CD4-positive, alpha-beta T cell treated with Interleukin-17A for 4 hours (primary cell): ENCODE measurements around the gene ARHGAP25.
A peak's percentile ranks its signal among the peaks of the same experiment; 100 is the strongest.

Experiments used
- DNase-seq: peaks from one replicate; pipeline ENCODE4 v3.0.0-alpha.2; 2020; ENCODE audit warnings: mixed read lengths

Gene ARHGAP25

DNA sequence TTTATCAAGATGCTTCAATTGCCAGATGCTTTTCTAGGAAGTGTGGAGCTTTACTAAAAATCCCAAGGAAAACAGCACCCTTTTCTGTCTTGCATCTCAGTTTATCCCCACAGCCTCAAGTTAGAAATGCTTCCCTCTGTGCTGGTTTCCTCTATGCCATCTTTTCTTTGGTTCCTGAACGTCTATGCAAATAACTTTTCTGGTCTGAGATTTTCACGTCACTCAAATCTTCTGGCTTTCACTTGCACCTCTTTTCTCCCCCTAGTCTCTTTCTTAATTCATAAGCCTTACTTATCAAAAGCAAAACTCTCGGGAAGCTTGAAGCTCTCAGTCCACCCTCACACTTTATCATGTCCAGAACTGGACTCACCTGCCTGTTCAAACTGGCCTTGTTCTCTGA lies 33.9 kb downstream of the ARHGAP25 start:
- DNase-seq = no peak

DNA sequence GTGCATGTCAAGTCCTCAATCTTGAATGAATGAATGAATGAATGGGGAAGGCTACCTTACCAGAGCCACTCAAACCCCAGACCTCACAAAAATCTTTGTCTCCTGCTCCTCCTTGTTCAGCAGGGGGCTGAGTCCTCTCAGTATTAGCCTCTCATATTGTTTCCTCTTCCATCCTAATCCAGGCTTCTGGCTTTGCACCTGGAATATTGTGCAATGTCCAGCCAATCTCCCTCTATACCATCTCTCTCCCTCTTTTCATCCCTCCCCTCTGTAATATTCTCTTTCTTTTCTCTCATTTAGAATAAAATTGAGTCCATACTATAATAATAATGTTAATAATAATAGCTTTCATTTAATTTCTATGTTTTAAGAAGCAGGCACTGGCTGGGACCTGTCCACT lies 34.3 kb downstream of the ARHGAP25 start:
- DNase-seq = no peak

DNA sequence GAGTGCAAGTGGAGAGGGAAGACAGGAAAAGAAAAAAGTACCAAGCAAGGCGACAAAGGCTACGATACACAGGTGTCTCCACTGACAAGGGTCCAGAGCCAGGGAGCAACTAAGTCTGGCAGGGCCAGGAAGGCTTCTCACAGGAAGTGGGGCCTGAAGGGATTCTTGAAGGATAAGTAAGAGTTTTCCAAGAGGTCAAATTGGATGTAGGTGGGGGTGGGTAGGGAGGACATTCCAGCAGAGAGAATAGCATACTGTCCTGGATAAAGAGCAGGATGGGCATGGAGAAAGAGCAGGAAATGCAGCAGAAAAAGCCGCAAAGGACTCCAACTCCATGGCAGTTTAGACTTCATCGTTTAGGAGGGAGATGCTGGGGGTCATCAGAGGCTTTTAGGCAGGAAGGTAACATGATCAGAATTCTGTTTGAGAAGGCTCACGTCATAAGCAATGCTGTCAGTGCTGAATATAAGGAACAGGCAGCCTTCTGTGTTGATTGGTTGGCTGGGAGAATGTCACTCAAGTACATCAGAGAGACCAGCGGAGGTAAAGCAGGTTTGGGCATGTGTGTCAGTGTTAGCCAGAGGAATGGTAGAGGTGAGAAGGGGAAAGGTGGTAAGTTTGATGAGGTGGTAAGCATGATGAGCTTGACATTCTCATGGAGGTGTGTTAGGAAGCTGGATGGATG lies 35.1 kb downstream of the ARHGAP25 start:
- DNase-seq = no peak

DNA sequence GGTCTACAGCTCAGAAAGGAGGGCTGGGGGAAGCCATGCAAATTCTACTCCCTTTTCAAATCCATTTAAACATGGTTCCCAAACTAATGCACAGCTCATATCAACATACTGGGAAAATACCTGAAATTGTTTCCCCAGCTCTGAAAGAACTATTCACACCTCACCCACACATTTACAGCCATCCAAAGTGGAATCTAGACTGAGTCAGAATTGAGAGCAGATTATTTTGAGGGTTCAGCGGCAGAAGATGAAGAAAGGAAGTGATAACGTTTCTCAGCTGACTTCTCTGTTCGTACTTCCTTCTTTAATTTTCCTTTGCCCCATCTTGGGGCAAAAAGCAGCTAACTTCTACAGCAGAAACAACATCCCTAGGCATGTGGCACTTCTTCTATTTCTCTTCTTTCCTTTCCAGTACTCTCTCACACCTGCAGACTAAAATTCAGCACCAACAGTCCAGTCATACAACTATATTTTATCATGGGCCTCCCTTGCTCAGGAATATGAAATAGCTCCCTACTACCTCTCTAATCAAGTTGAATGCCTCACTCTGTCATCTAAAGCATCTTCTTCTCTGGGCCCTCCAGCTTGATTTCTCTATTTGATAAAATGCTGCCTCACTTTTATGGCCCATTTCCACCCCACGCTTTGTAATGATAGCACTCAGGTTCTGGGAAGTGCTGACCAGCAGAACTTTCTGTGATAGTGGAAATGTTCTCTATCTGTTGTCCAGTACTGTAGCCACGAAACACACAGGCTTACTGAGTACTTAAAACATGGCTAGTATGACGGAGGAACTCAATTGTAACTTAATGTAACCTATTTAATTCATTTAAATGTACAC lies 35.9 kb downstream of the ARHGAP25 start:
- no peak for DNase-seq

DNA sequence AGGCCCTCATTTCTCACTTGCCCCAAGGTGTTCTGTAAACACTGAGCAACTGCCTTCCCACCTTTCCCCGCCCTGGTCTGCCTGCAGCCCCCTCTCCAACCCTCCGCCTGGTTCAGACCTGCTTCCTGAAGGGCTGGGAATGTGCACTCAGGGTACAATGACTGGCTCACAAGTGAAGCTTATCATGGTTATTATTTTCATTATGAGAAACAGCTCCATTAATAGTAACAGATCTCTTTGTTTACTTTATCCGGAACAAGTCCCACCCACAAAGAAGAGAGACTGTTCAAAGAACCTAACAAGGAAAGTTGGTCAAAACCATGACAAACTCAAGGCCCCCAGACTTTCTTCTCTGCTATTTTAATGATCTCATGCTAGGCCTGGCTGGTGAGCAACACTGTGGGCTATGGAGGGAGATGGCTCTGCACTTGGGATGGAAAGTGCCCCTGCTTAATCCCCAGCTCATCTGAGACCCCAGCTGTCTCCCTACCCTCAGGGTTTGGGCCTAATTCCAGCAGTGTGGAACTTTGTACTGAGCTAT lies 36.7 kb downstream of the ARHGAP25 start:
- peak; percentile 46 for DNase-seq

DNA sequence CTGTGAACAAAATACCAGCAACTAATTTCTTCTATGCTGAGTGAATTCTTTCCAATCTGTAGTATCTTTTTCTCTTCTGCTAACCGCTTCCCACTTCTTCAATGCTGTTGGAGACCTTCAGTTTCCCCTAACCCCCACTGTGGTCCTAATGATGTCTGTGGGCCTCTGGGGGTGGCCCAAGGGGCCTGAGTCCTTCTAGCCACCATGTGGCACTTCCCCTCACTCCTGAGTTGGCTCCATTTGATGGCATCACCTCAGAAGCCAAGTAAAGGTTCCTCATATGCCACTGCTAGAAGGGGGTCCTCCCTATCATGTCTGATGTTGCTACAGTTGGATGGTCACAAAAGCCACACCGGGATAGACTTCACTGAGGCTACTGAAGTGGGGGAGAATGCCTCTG lies 37.5 kb downstream of the ARHGAP25 start:
- no peak for DNase-seq

DNA sequence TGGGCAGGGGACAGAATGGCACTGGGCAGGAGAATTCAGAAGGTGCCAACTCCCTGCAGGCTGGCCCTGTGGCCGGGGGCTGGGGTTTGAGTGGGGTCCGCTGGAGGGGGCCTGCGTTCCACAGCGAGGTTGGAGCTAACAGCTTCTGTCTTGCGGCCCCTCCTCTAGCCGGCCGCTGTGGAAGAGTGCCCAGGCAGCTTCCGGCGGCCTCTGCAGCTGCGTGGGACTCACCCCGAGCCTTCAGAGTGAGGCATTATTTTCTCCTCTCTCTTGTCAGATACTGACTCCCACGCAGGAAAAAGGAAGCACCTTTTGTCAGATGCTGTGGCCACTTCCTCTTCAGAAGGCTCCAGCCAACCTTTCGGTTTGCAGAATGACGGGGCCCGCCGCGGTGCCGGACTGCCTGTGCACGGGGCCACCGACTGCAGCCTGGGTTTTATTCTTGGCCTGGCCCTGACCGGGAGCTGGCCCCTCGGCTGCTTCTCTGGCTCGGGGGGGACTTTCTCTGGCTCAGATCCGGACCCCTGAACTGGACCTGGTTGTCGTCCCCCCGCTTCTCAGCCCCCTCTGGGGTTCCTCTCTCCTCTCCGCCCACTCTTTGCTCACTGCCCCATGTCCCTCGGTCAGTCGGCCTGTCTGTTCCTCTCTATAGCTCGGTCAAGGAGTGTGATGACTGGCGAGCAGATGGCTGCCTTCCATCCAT lies 40.1 kb downstream of the ARHGAP25 start:
- peak; percentile 67 for DNase-seq

DNA sequence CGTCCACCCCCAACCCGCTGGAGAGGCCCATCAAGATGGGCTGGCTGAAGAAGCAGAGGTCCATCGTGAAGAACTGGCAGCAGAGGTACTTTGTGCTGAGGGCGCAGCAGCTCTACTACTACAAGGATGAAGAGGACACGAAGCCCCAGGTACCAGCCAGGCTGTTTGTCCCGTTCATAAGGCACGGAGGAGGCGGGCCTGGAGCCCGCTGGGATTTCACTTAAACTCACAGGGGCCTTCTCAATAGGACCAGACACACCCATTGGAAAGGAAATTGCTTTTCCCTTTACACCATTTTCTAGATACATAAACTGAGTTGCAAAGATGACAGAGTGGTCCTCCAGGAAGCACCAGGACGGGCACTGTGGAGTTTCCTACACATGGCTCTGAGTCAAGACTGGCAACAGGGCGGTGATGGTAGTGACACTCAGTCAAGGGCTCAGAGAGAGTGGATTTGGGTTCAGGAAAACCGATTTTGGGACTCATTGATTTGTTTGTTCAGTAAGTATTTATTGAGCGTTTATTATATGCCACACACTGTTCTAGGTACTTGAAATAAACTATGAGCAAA lies 40.7 kb downstream of the ARHGAP25 start:
- no peak for DNase-seq

DNA sequence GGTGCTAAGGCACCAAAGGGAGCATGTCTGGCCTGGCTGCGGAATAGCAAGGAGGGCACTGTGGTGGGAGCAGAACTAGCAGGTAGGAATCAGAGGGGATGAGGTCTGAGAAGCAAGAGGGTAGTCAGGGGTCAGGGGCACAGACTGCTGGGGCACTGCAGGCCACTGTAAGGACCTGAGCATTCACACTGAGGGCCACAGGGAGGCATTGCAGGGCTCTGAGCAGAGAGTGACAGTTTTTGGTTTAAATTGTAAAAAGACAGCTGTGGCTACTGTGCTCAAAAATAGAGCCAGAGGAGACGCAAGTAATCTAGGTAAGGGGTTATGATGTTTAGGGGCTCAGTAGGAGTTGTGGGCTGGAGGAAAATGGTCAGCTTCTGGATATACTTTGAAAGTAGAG lies 41.5 kb downstream of the ARHGAP25 start:
- no peak for DNase-seq

DNA sequence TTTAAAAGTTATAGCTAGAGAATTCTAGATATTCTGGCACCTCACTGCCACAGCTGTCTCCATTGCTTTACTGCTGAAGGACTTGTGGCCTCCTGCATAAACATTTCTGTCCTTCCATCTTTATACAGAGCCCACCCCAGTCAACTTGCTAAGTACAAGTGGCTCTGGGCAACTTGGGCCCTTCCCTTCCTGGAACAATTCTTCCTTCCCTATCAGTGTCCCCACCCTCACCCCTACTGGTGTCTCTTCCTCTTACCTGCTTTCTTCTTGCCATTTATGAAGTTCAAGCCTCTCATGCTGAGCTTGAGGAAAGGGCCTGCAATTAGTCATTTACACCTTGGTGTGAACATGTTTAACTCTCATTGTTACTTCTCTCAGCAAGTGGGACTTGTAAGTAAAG lies 45.0 kb downstream of the ARHGAP25 start:
- no peak for DNase-seq

DNA sequence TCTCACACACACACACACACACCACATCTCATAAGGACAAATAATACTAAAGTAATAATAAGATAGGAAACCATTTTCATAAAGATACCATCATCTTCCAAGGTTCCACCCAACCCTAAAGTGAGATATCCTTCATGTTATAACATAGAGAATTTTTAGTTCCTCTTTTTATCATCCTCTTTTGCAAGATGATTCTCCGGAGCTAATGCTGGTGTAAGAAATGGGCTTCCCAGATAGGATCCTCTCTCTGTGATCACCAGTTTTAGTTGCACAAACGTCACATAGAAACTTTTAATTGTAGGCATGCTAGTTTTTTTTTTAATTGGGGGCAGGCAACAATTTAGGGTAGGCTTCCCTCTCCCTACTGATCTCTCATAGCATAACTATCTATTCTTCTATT lies 49.6 kb downstream of the ARHGAP25 start:
- DNase-seq = no peak

DNA sequence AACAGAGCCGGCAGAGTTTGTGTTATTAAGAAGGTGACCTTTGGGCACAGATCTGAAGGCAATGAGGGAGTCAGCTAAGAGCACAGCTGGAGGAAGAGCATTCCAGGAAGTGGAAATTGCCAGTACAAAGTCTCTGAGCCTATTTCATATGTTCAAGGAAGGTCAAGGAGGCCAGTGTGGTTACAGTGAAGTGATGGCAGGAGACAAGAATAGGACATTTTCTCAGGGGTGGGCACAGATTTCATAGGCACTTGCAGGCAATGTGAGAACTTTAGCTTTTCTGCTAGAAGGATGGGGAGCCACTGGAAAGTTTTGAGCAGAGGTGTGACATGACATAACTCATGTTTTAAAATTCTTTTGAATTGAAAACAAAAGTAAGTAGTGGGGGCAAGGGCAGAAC lies 50.3 kb downstream of the ARHGAP25 start:
- no peak for DNase-seq

DNA sequence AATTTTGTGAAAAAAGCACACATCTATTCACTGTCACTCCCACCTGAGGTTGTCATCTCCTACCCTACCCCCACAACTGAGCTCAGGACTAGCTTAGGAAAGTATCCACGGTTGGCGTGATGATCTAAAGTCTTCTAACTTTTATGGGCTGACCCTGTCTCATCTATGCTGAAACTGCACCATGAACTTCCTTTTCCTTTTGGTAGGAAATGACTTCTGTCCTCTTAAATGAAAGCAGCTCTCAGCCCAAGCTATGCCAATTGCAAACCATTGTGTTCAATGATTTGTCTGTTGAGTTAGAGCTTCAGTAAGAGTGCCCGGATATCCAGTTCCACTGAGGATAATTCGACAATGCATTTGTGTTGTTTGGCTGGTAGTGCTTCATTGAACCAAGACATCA lies 52.7 kb downstream of the ARHGAP25 start:
- no peak for DNase-seq

DNA sequence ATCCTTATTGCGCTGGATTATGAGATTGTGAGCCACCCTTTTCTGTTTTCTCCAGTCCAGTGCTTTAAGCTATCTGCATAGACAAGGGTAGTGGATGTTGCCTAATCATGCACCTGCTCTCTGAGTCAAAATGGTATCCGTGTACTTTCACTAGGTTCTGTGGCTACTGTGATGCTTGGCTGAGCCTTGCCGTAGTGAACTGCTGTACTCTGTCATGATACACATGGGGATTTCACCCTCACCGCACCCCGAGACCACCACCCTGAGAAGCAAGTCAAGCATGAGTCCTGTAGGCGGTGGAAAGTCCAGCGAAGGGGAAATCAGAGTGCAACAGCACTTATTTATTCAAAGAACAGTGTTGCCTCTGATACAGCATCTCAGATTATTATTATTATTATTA lies 55.0 kb downstream of the ARHGAP25 start:
- no peak for DNase-seq

DNA sequence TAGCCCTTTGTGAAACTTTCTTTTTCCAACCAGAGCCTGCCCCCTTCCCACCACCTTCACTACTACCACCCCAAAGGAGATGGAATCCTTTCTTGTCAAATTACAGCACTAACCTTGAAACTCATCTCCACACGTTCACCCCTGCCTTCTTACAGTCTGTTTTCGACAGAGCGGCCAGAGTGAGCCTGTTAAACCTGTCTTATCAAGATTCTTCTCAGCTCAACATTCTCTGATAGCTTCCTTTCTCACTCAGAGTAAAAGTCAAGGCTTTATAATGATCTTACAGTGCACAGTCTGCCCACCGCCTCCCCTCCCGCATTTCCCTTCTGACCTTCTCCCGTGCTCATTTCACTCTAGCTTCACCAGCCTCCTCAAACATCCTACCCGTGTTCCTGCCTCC lies 56.0 kb downstream of the ARHGAP25 start:
- DNase-seq = no peak

DNA sequence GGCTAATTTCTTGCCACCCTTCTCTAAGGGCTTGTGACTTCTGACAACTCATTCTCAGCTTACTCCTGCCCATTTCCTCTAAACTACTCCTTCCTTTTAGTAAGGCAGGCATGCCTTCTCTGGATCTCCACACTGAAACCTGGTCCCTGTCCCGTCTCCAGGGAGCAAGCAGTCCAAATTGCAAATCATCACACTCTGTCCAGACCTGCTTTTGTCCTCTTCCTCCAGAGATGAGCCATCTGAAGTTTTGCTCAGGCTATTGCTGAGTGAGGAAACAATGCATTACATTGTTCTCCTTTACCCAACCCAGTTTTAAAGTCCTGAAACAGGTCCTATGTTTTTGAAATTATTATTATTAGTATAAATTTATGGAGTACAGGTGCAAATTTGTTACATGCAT lies 57.3 kb downstream of the ARHGAP25 start:
- no peak for DNase-seq

DNA sequence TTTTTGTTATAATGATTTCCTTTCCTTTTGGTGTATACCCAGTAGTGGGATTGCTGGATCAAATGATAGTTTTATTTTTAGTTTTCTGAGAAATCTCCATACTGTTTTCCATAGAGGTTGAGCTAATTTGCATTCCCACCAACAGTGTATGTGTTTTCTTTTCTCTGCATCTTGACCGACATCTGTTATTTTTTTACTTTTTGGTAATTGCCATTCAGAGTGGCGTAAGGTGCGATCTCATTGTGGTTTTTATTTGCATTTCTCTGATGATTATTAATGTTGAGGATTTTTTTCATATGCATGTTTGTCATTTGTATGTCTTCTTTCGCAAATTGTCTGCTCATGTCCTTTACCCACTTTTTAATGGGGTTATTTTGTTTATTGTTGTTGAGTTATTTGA lies 58.1 kb downstream of the ARHGAP25 start:
- no peak for DNase-seq

DNA sequence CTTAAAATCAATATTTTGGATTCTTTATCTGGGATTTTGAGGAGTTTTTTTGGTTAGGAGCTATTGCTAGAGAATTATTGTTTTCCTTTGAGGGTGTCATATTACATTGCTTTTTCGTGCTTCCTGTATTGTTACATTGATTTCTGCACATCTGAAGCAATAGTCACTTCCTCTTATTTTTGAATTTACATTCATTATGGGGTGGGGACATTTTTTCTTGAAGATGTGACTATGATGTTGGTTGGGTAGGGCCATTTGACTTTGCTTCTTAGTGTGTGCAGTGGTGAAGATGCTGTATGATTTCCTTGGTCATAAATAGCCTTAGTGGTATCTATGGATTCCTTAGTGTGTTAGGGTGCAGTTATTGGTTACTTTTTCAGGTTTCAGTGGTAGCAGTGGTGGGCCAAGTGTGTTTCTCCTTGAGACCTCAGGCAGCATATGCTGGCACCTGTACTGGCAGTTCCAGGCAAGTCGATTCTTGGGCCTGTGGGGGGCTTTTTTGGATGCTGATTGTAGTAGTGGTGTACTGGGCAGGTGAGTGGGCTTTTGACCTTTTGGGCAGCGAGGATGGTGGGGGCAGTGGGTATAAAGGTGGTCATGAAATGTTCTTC lies 61.8 kb downstream of the ARHGAP25 start:
- DNase-seq = no peak

DNA sequence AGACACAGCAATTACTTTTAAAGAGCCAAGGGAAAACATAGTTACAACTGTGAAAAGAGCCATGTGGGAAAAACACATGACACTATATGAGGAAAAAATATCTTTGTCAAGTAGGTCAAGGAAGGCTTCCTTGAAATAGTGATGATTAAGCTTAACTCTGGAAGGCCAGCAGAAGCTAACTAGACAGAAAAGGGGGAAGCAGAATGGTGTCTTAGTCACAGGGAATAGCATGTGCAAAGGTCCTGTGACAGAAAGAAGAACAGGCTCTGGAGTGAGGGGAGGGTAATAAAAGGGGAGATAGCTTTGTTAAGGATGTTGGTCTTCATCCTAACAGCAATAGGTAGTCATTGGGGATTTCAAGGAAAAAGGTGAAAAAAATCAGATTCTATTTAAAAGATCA lies 64.0 kb downstream of the ARHGAP25 start:
- no peak for DNase-seq

DNA sequence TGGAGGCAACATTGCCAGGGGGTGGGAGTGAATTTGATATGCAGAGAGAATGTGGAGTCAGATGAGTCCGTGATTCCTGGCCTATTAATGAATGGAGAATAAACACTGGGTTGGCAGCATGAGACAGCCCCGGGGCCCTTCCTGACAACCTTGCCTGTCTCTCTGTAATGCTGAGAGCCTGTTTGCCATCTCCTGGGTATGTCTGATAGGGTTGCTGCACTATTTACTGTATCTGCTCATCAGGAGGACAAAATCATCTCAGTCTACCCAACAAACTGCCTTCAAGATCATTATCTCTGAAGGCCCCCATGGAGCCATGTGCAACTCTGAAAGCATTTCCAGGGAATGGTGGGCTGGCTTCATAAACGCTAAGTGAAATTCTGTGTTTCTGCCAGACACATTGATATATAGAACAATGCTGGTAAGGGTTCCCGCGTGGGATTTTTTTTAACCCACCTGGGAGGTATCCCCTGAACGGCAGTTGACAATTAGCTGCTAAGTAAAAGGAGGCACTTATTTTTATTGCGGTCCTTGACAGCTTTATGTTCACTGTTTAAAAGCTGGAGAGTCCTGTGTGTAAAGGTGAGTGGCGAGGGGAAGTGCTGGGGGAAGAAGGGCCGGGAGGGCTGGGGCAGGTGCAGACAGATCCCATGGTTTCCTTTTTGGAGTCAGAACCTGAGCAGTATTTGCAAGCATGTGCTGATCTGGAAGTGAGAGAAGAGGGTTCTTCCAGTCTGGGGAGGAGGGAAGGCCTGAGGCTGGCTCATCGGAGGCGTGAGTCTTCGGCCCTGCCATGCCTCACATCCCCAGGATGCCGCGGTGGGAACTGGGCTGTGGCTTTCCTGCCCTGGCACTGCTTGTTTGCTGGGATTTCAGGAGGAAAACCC lies 64.8 kb downstream of the ARHGAP25 start:
- no peak for DNase-seq

DNA sequence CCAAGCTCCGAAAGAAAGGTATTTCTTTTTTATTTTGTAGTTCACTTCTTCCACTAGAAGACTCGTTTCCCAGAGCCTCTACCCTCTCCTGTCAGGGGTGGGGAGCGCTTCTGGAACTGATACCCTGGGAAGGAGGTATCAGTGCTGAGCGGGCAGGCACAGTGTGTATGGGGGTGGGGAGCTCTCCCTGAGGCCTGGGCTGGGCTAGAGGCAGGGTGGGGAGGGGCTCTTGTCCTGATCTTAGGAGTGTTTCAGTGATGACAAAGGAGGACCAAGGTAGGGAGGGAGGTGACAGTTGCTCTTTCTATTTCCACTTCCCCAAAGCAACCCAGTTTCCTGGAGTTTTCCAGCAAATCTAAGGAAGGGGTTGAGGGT lies 65.4 kb downstream of the ARHGAP25 start:
- DNase-seq = no peak

DNA sequence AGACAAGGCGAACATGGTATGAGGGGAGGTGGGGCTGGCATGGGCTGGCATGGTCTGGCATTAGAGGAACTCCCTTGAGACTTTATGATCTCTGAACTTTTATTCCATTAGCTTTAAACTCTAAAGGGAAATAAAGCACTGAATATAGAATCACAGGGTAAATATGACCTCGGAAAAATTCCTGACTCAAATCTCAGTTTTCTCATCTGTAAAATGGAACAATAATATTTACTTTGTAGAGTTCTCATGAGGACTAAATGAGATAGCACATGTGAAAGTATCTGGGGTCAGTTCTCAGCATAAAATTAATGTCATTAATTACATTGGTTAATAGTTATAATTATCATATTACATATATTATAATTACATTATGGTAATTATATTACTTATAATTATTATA lies 65.9 kb downstream of the ARHGAP25 start:
- no peak for DNase-seq
